GM23338 (cell line): ENCODE data around the gene AGPS. TPM values are rescaled to one million over a fixed set of nuclear protein-coding genes. Genes with fewer than 3 reads are reported as not detected.

Experiments
- ATAC-seq: fragments of 200-7000 bp; cut with Tn5 transposase; 3 replicates; pipeline ENCODE4 v1.9.1; 2020
- DNase-seq: peaks from one replicate; pipeline ENCODE4 v3.0.0-alpha.2; 2015; ENCODE audit warnings: low spot score
- H2AFZ ChIP-seq: fragments of 200-600 bp; sonication (generic); 2 replicates; pipeline ENCODE4 v1.8.0; 2016; ENCODE audit warnings: antibody characterized with exemption, mild to moderate bottlenecking, moderate library complexity
- H3F3A ChIP-seq: fragments of 200-600 bp; sonication (generic); replicated peaks from 2 replicates; pipeline ENCODE4 v1.8.0; 2017; ENCODE audit warnings: antibody characterized with exemption, mixed run types, low read depth
- H3K27ac ChIP-seq: fragments of 200-600 bp; sonication (generic); 2 replicates; pipeline ENCODE4 v1.6.1; 2016; ENCODE audit warnings: low read depth
- H3K27me3 ChIP-seq: fragments of 200-600 bp; sonication (generic); 2 replicates; pipeline ENCODE4 v1.8.0; 2016; ENCODE audit warnings: mild to moderate bottlenecking, mixed run types, moderate library complexity; ENCODE audit not compliant: insufficient read depth
- H3K36me3 ChIP-seq: fragments of 200-600 bp; sonication (generic); 2 replicates; pipeline ENCODE4 v1.8.0; 2016; ENCODE audit warnings: mild to moderate bottlenecking; ENCODE audit not compliant: insufficient read depth
- H3K4me1 ChIP-seq: fragments of 200-600 bp; sonication (generic); 2 replicates; pipeline ENCODE4 v1.8.0; 2016; ENCODE audit warnings: mild to moderate bottlenecking, moderate library complexity; ENCODE audit not compliant: insufficient read depth
- H3K4me2 ChIP-seq: fragments of 200-600 bp; sonication (generic); 2 replicates; pipeline ENCODE4 v1.7.1; 2017; ENCODE audit warnings: mixed run types
- H3K4me3 ChIP-seq: fragments of 200-600 bp; sonication (generic); 2 replicates; pipeline ENCODE4 v1.6.1; 2016; ENCODE audit warnings: mixed run types
- H3K79me2 ChIP-seq: fragments of 200-600 bp; sonication (generic); replicated peaks from 2 replicates; pipeline ENCODE4 v1.8.0; 2017; ENCODE audit warnings: mild to moderate bottlenecking; ENCODE audit not compliant: insufficient read depth
- H3K9me2 ChIP-seq: fragments of 200-600 bp; sonication (generic); 2 replicates; pipeline ENCODE4 v1.8.0; 2017; ENCODE audit not compliant: insufficient read depth
- H4K20me1 ChIP-seq: fragments of 200-600 bp; sonication (generic); replicated peaks from 2 replicates; pipeline ENCODE4 v1.8.0; 2017; ENCODE audit warnings: mild to moderate bottlenecking; ENCODE audit not compliant: insufficient read depth
- H3K27ac Mint-ChIP-seq: 2 replicates; pipeline ENCODE4 v1.8.0; 2020; ENCODE audit warnings: inconsistent platforms, mild to moderate bottlenecking, moderate library complexity, mixed read lengths
- H3K27me3 Mint-ChIP-seq: 3 replicates; pipeline ENCODE4 v1.8.0; 2022; ENCODE audit warnings: low read depth, mild to moderate bottlenecking, moderate library complexity, mixed read lengths, inconsistent platforms; ENCODE audit not compliant: insufficient read depth, poor library complexity
- H3K36me3 Mint-ChIP-seq: 3 replicates; pipeline ENCODE4 v1.8.0; 2021; ENCODE audit warnings: low read depth, mild to moderate bottlenecking, inconsistent platforms, moderate library complexity, mixed read lengths
- H3K4me1 Mint-ChIP-seq: 3 replicates; pipeline ENCODE4 v1.8.0; 2020; ENCODE audit warnings: mild to moderate bottlenecking, inconsistent platforms, mixed read lengths
- H3K4me3 Mint-ChIP-seq: 3 replicates; pipeline ENCODE4 v1.8.0; 2021; ENCODE audit warnings: moderate library complexity, mild to moderate bottlenecking, inconsistent platforms, mixed read lengths
- H3K9me3 Mint-ChIP-seq: 3 replicates; pipeline ENCODE4 v1.8.0; 2020; ENCODE audit warnings: moderate library complexity, mild to moderate bottlenecking, inconsistent platforms, mixed read lengths
- CREB1 ChIP-seq: fragments of 250-450 bp; sonication (Bioruptor Pico); IDR thresholded peaks from 2 replicates; pipeline ENCODE4 v1.5.0; 2020; ENCODE audit warnings: low read depth, mild to moderate bottlenecking, moderate library complexity
- EZH2phosphoT487 ChIP-seq: fragments of 200-600 bp; sonication (generic); IDR thresholded peaks from one replicate; pipeline ENCODE4 v1.8.1; 2018; ENCODE audit warnings: antibody characterized with exemption; ENCODE audit not compliant: unreplicated experiment
- JUNB ChIP-seq: IDR thresholded peaks from one replicate; pipeline ENCODE4 v1.6.1; 2016; ENCODE audit warnings: antibody characterized with exemption; ENCODE audit not compliant: unreplicated experiment
- POLR2AphosphoS5 ChIP-seq: IDR thresholded peaks from 2 replicates; pipeline ENCODE4 v1.6.1; 2016; ENCODE audit warnings: antibody characterized with exemption, low read depth
- STAT1 ChIP-seq: IDR thresholded peaks from one replicate; pipeline ENCODE4 v1.6.1; 2016; ENCODE audit warnings: antibody characterized with exemption; ENCODE audit not compliant: unreplicated experiment
- ZNF114 ChIP-seq: fragments of 250-450 bp; sonication (Bioruptor Pico); IDR thresholded peaks from 2 replicates; pipeline ENCODE4 v1.5.0; 2020; ENCODE audit warnings: mild to moderate bottlenecking, moderate library complexity
- ZNF331 ChIP-seq: fragments of 250-450 bp; sonication (Bioruptor Pico); IDR thresholded peaks from 2 replicates; pipeline ENCODE4 v1.5.0; 2020; ENCODE audit warnings: low read depth, mild to moderate bottlenecking, moderate library complexity
- polyA plus RNA-seq: library from polyadenylated mRNA; unstranded; fragments of >200 nt; fragmentation: Nextera tagmentation; extraction: Ambion mirVana; gene quantifications from 2 replicates; pipeline ENCODE4 v1.2.1, GENCODE V29; 2016
- total RNA-seq: library from RNA; depleted of rRNA; stranded (reverse); fragments of >200 nt; shearing (Covaris generic); gene quantifications from 2 replicates; pipeline ENCODE4 v1.2.3, GENCODE V29; 2014
- TF ChIP-seq, protein P1 (sequence below): IDR thresholded peaks from 2 replicates; pipeline ENCODE4 v1.6.1; 2016; ENCODE audit warnings: antibody characterized with exemption
- TF ChIP-seq, protein P2 (sequence below): IDR thresholded peaks from one replicate; pipeline ENCODE4 v1.6.1; 2018; ENCODE audit warnings: antibody characterized with exemption; ENCODE audit not compliant: unreplicated experiment
- TF ChIP-seq, protein P3 (sequence below), 2 experiments: fragments of 200-600 bp in 1 of 2; sonication (generic) in 1 of 2; conservative IDR thresholded peaks; 2 replicates each; pipeline versions ENCODE4 v1.5.1 to v1.6.1; 2016 to 2017; ENCODE audit warnings: antibody characterized with exemption in 2 of 2, low read depth in 2 of 2, mild to moderate bottlenecking in 2 of 2, moderate library complexity in 1 of 2

The AGPS gene
- total and polyA plus RNA-seq, 2 experiments from 2014 or later = 14.6 to 73.2 TPM

DNA sequence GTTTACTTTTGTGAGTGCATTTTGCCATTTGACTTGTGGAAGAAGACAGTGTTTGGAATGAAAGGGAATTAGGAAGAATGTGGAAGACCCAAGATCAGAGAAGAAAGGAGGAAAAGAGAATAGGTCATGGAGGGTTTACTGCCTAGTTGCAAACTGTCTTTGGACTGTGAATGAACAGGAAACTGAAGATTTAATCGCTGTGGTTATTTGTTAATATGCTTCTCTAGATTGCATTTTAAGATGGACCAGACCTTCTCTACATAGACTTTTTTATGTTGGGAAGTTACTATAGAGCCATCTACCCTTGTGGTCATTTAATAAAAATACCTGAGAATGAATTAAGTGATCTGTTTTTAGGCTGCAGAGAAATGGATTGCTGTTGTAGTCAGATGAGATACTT, 6.2 kb downstream of the AGPS start:
- no peak overlapping the region for H3K4me3 Mint-ChIP-seq
- peaks cover 46% of the 10 kb centered on the region for H3K4me1 Mint-ChIP-seq
- Histone ChIP-seq H3K4me2 (no peak overlapping the region), H3F3A (no peaks in the 10 kb centered on the region), H3K79me2 (peaks cover 99% of the 10 kb centered on the region), H3K4me1 (peaks cover 28% of the 10 kb centered on the region), H4K20me1 (peaks cover 22% of the 10 kb centered on the region; the same call in 1 of the 2 replicates), H3K27ac (no peak overlapping the region), H3K9me2 (no peaks in the 10 kb centered on the region), H3K27me3 (no peaks in the 10 kb centered on the region), H3K4me3 (no peak overlapping the region), H2AFZ (no peak overlapping the region), H3K36me3 (no peaks in the 10 kb centered on the region)
- H3K27ac Mint-ChIP-seq = peak overlapping the region; percentile 1; the same call in 1 of the 2 replicates
- H3K27me3 Mint-ChIP-seq = no peaks in the 10 kb centered on the region
- TF ChIP-seq, protein P1, sequence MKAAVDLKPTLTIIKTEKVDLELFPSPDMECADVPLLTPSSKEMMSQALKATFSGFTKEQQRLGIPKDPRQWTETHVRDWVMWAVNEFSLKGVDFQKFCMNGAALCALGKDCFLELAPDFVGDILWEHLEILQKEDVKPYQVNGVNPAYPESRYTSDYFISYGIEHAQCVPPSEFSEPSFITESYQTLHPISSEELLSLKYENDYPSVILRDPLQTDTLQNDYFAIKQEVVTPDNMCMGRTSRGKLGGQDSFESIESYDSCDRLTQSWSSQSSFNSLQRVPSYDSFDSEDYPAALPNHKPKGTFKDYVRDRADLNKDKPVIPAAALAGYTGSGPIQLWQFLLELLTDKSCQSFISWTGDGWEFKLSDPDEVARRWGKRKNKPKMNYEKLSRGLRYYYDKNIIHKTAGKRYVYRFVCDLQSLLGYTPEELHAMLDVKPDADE = no peak
- TF ChIP-seq ZNF331 (CRISPR knock-in tag) (no peak), EZH2phosphoT487 (no peak), ZNF114 (CRISPR knock-in tag) (no peak)
- TF ChIP-seq, protein P2, sequence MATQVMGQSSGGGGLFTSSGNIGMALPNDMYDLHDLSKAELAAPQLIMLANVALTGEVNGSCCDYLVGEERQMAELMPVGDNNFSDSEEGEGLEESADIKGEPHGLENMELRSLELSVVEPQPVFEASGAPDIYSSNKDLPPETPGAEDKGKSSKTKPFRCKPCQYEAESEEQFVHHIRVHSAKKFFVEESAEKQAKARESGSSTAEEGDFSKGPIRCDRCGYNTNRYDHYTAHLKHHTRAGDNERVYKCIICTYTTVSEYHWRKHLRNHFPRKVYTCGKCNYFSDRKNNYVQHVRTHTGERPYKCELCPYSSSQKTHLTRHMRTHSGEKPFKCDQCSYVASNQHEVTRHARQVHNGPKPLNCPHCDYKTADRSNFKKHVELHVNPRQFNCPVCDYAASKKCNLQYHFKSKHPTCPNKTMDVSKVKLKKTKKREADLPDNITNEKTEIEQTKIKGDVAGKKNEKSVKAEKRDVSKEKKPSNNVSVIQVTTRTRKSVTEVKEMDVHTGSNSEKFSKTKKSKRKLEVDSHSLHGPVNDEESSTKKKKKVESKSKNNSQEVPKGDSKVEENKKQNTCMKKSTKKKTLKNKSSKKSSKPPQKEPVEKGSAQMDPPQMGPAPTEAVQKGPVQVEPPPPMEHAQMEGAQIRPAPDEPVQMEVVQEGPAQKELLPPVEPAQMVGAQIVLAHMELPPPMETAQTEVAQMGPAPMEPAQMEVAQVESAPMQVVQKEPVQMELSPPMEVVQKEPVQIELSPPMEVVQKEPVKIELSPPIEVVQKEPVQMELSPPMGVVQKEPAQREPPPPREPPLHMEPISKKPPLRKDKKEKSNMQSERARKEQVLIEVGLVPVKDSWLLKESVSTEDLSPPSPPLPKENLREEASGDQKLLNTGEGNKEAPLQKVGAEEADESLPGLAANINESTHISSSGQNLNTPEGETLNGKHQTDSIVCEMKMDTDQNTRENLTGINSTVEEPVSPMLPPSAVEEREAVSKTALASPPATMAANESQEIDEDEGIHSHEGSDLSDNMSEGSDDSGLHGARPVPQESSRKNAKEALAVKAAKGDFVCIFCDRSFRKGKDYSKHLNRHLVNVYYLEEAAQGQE = no peak
- TF ChIP-seq, protein P3, sequence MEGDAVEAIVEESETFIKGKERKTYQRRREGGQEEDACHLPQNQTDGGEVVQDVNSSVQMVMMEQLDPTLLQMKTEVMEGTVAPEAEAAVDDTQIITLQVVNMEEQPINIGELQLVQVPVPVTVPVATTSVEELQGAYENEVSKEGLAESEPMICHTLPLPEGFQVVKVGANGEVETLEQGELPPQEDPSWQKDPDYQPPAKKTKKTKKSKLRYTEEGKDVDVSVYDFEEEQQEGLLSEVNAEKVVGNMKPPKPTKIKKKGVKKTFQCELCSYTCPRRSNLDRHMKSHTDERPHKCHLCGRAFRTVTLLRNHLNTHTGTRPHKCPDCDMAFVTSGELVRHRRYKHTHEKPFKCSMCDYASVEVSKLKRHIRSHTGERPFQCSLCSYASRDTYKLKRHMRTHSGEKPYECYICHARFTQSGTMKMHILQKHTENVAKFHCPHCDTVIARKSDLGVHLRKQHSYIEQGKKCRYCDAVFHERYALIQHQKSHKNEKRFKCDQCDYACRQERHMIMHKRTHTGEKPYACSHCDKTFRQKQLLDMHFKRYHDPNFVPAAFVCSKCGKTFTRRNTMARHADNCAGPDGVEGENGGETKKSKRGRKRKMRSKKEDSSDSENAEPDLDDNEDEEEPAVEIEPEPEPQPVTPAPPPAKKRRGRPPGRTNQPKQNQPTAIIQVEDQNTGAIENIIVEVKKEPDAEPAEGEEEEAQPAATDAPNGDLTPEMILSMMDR (conservative IDR thresholded peaks at IDR 0.05; ENCODE audit: low read depth in 2 of 2) = no peak
- no peaks in the 10 kb centered on the region for H3K36me3 Mint-ChIP-seq
- ATAC-seq (no peak), DNase-seq (no peak)
- H3K9me3 Mint-ChIP-seq = no peaks in the 10 kb centered on the region

DNA sequence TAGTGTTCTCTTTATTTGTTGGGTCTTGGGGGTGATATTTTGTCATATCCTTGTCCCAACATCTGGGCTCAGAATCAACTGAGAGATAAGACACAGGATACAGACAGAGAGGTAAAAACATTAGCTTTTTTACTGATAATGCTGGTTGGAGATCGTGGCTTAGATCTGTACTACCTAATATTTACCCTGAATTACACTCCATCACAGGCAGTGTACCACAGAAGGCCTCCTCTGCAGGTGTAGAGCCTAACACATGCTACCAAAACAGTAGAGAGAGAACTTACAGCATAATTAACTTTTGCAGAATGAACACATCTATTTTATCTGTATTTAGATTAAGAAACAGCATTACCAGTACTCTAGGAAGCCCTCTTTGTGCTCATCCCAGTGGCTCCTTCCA, 6.8 kb downstream of the AGPS start:
- Mint-ChIP-seq H3K36me3 (no peaks in the 10 kb centered on the region), H3K4me1 (peaks cover 42% of the 10 kb centered on the region), H3K27me3 (no peaks in the 10 kb centered on the region), H3K4me3 (no peak overlapping the region), H3K27ac (no peak overlapping the region), H3K9me3 (no peaks in the 10 kb centered on the region)
- peaks cover 99% of the 10 kb centered on the region for H3K79me2 ChIP-seq
- H3K4me2 ChIP-seq = no peak overlapping the region
- no peak overlapping the region for H3K4me3 ChIP-seq
- H3K27me3 ChIP-seq = no peaks in the 10 kb centered on the region
- no peak overlapping the region for H3K27ac ChIP-seq
- H3K4me1 ChIP-seq = peaks cover 24% of the 10 kb centered on the region
- H4K20me1 ChIP-seq = peaks cover 20% of the 10 kb centered on the region; the same call in 1 of the 2 replicates
- H2AFZ ChIP-seq = no peak overlapping the region
- no peak for DNase-seq
- no peak for ATAC-seq
- no peaks in the 10 kb centered on the region for H3K9me2 ChIP-seq
- no peaks in the 10 kb centered on the region for H3F3A ChIP-seq
- no peaks in the 10 kb centered on the region for H3K36me3 ChIP-seq
- TF ChIP-seq POLR2AphosphoS5 = no peak
- no peak for TF ChIP-seq ZNF331 (CRISPR knock-in tag)
- no peak for TF ChIP-seq JUNB
- TF ChIP-seq, protein P1 = no peak
- no peak for TF ChIP-seq CREB1 (CRISPR knock-in tag)
- TF ChIP-seq, protein P3 (conservative IDR thresholded peaks at IDR 0.05; ENCODE audit: low read depth in 2 of 2) = no peak
- TF ChIP-seq EZH2phosphoT487 = no peak
- TF ChIP-seq, protein P2 = no peak
- TF ChIP-seq STAT1 = no peak
